Loucy (cell line): ENCODE results near the gene SLC16A8.

Source experiments
- H2AFZ ChIP-seq: fragments of 200-600 bp; sonication (generic); 2 replicates; pipeline ENCODE4 v1.6.0; 2016; ENCODE audit warnings: antibody characterized with exemption, mild to moderate bottlenecking, low read length, moderate library complexity
- H3F3A ChIP-seq: fragments of 200-600 bp; 2 replicates; pipeline ENCODE4 v1.6.0; 2016; ENCODE audit warnings: antibody characterized with exemption, low read depth, mild to moderate bottlenecking
- H3K27me3 ChIP-seq: fragments of 200-600 bp; sonication (generic); 2 replicates; pipeline ENCODE4 v1.6.1; 2014; ENCODE audit warnings: low read length, mild to moderate bottlenecking; ENCODE audit not compliant: insufficient read depth, poor library complexity, severe bottlenecking
- H3K36me3 ChIP-seq: fragments of 200-600 bp; sonication (generic); 2 replicates; pipeline ENCODE4 v1.6.1; 2016; ENCODE audit warnings: low read length; ENCODE audit not compliant: insufficient read depth
- H3K4me1 ChIP-seq: fragments of 200-600 bp; sonication (generic); 2 replicates; pipeline ENCODE4 v1.5.1; 2014; ENCODE audit warnings: low read length, mild to moderate bottlenecking; ENCODE audit not compliant: insufficient read depth, poor library complexity, severe bottlenecking
- H3K4me2 ChIP-seq: fragments of 200-600 bp; sonication (generic); 2 replicates; pipeline ENCODE4 v1.6.0; 2014; ENCODE audit warnings: antibody characterized with exemption, low read length, low read depth, mild to moderate bottlenecking; ENCODE audit not compliant: poor library complexity, severe bottlenecking
- H3K4me3 ChIP-seq: fragments of 200-600 bp; sonication (generic); 2 replicates; pipeline ENCODE4 v1.5.1; 2014; ENCODE audit warnings: low read length, mild to moderate bottlenecking, mixed read lengths; ENCODE audit not compliant: poor library complexity, severe bottlenecking
- H3K79me2 ChIP-seq: fragments of 200-600 bp; sonication (generic); 2 replicates; pipeline ENCODE4 v1.6.1; 2014; ENCODE audit warnings: low read length; ENCODE audit not compliant: insufficient read depth
- H3K9ac ChIP-seq: fragments of 200-600 bp; sonication (generic); 2 replicates; pipeline ENCODE4 v1.6.0; 2014; ENCODE audit warnings: mild to moderate bottlenecking, low read depth, low read length, moderate library complexity; ENCODE audit not compliant: poor library complexity, severe bottlenecking
- H3K9me2 ChIP-seq: fragments of 200-600 bp; sonication (generic); replicated peaks from 2 replicates; pipeline ENCODE4 v1.6.1; 2016; ENCODE audit warnings: low read depth, low read length, mixed read lengths
- H3K9me3 ChIP-seq: fragments of 200-600 bp; sonication (generic); 2 replicates; pipeline ENCODE4 v1.6.1; 2014; ENCODE audit warnings: mild to moderate bottlenecking, antibody characterized with exemption, low read length, low read depth; ENCODE audit not compliant: insufficient read depth
- H4K20me1 ChIP-seq: fragments of 200-600 bp; sonication (generic); 2 replicates; pipeline ENCODE4 v1.6.0; 2014; ENCODE audit warnings: antibody characterized with exemption, low read length, mild to moderate bottlenecking; ENCODE audit not compliant: insufficient read depth, poor library complexity, severe bottlenecking
- EZH2phosphoT487 ChIP-seq: fragments of 200-600 bp; IDR thresholded peaks from 2 replicates; pipeline ENCODE4 v1.6.1; 2018; ENCODE audit warnings: antibody characterized with exemption, mild to moderate bottlenecking, moderate library complexity, borderline replicate concordance
- TF ChIP-seq, protein P1 (sequence below): fragments of 200-600 bp; sonication (generic); conservative IDR thresholded peaks from 2 replicates; pipeline ENCODE4 v1.5.1; 2014; ENCODE audit warnings: mild to moderate bottlenecking, antibody characterized with exemption, low read length

SLC16A8 gene

DNA sequence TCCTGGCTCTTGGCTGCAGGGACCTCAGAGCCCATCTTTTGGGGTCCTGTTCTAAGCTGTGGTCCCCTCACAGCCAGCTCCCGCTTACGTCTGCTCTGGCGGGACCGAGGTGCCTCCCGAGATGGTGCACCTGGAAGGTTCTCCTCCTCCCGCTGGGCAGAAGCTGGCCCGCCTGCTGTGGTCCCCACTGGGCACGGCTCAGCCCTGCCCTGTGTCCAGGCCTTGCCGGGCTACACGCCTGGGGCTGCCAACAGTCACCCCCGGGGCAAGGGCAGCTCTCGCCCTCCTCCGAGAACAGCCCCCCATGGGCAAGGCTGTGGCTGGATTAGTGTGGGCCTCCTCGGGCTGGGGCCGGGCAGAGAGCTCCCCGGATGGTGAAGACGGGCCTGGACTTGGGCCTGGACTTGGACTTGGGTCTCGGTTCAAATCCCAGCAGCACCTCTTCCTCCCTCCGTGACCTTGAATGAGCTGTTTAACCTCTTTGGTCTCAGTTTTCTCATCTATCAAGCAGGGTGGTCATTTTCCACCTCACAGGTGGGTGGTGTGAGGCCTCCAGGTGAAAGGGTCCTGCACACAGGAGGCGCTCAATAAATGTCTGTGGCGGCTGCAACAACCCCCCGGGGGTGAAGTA lies 25.5 kb upstream of the SLC16A8 start:
- no peaks in the 10 kb centered on the region for H3K79me2 ChIP-seq
- H3K9me2 ChIP-seq = no peaks in the 10 kb centered on the region
- peaks cover 4% of the 10 kb centered on the region for H3K4me1 ChIP-seq
- no peaks in the 10 kb centered on the region for H4K20me1 ChIP-seq
- no peak overlapping the region for H2AFZ ChIP-seq
- H3K27me3 ChIP-seq = no peaks in the 10 kb centered on the region
- TF ChIP-seq, protein P1, sequence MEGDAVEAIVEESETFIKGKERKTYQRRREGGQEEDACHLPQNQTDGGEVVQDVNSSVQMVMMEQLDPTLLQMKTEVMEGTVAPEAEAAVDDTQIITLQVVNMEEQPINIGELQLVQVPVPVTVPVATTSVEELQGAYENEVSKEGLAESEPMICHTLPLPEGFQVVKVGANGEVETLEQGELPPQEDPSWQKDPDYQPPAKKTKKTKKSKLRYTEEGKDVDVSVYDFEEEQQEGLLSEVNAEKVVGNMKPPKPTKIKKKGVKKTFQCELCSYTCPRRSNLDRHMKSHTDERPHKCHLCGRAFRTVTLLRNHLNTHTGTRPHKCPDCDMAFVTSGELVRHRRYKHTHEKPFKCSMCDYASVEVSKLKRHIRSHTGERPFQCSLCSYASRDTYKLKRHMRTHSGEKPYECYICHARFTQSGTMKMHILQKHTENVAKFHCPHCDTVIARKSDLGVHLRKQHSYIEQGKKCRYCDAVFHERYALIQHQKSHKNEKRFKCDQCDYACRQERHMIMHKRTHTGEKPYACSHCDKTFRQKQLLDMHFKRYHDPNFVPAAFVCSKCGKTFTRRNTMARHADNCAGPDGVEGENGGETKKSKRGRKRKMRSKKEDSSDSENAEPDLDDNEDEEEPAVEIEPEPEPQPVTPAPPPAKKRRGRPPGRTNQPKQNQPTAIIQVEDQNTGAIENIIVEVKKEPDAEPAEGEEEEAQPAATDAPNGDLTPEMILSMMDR = no peak
- no peak for TF ChIP-seq EZH2phosphoT487
- H3K4me2 ChIP-seq = no peak overlapping the region
- H3K9ac ChIP-seq = no peak overlapping the region
- no peaks in the 10 kb centered on the region for H3K9me3 ChIP-seq
- no peaks in the 10 kb centered on the region for H3F3A ChIP-seq
- H3K4me3 ChIP-seq = no peak overlapping the region
- H3K36me3 ChIP-seq = no peaks in the 10 kb centered on the region

DNA sequence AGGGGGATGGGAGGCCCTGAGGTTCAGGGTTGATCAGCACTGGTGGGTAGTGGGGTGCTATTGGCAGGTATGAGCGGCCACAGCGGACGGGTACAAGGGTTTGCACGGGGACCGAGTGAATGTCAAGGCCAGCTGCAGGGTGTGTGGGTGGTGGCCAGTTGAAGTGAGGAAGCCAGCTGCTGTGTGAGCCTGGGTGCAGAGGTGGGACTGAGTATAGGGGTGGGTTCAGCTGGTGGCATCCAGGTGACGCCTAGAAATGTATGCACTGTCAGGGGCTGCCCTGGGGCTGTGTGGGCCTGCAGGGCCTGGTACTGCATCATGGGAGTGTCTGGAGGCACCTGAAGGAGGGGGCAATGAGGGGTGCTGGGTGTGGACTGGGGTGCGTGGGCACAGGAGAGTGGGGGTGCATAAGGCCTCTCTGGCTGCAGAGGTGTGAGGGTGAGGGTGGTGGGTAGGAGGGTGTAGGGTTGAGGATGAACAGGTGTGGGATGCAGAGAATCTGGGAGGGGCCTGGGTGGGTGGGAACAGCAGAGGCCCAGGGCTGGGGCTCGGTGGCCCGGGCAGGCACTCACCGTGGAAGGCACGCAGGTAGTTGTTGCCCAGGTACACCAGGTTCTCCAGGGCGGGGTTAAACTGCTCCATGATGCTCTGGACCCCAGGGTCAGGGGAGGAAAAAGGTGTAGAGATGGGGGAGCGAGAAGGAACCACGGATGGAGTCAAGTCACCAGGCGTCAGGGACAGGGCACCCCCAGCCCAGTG lies 24.8 kb upstream of the SLC16A8 start:
- Histone ChIP-seq H3K9me2 (no peaks in the 10 kb centered on the region), H3K79me2 (no peaks in the 10 kb centered on the region), H3K4me1 (peaks cover 8% of the 10 kb centered on the region), H3K27me3 (no peaks in the 10 kb centered on the region), H2AFZ (no peak overlapping the region), H3K4me3 (no peak overlapping the region), H3K4me2 (no peak overlapping the region), H4K20me1 (no peaks in the 10 kb centered on the region), H3K36me3 (no peaks in the 10 kb centered on the region), H3F3A (no peaks in the 10 kb centered on the region), H3K9ac (no peak overlapping the region), H3K9me3 (no peaks in the 10 kb centered on the region)
- TF ChIP-seq, protein P1 = no peak
- TF ChIP-seq EZH2phosphoT487 = no peak

DNA sequence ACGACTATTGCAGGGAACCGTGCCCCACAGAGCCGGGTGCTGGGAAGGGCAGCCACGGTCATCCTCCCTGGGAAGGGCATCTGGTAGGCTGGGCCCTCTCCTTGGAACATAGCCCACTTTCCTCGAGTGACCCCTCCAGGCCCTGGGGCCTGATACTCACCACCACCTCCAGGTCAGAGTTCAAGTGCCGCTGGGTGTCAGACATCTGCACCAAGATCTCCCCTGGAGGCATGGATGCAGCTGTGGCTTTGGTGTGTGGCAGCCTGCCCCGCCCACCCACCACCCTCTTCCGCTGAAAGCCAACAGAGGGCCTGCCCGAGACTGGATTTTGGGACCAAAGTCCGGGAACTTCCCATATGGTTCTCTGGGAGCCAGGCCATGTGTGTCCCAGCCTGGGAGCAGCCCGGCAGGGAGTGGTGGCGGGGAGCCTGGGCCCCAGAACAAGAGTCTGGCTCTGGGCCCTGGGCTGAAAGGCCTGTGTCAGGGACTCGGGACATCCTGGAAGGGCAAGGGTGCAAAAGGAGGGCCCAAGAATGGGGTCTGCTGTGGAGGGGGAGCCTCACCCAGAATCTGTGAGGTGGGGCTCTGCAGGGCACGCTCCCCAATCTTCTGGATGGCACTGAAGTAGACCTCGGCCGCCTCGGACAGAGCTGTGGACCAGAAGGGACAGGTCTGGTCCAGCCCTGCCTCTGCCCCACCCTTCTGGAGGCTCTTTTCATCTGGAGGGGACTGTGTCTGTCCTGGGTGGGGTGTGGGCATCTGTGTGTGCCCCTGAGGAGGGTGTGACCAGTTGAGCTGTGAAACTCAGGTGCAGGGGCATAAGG lies 23.9 kb upstream of the SLC16A8 start:
- TF ChIP-seq EZH2phosphoT487 = no peak
- TF ChIP-seq, protein P1 = no peak
- peaks cover 8% of the 10 kb centered on the region for H3K4me1 ChIP-seq
- no peaks in the 10 kb centered on the region for H4K20me1 ChIP-seq
- peaks cover 4% of the 10 kb centered on the region; the same call in 1 of the 2 replicates for H3F3A ChIP-seq
- H3K36me3 ChIP-seq = no peaks in the 10 kb centered on the region
- H3K79me2 ChIP-seq = no peaks in the 10 kb centered on the region
- no peak overlapping the region for H3K4me2 ChIP-seq
- H3K9me3 ChIP-seq = no peaks in the 10 kb centered on the region
- no peaks in the 10 kb centered on the region for H3K27me3 ChIP-seq
- no peak overlapping the region for H3K4me3 ChIP-seq
- no peak overlapping the region for H3K9ac ChIP-seq
- H3K9me2 ChIP-seq = no peaks in the 10 kb centered on the region
- no peak overlapping the region for H2AFZ ChIP-seq
